Esophagus muscularis mucosa (tissue), 4 donors: Measurements from ENCODE around the gene NELFCD. TPM values are rescaled to one million over a fixed set of nuclear protein-coding genes. Genes with fewer than 3 reads are reported as not detected.
"Not testable (repeated sequence)": the region's sequence is repeated elsewhere in the genome, so short reads cannot be mapped to it uniquely, and the experiment has no call there.

Experiments used
- DNase-seq: peaks from one replicate; pipeline ENCODE4 v3.0.0-alpha.2; 2017; ENCODE audit errors: extremely low spot score
- H3K27ac ChIP-seq, 4 donors: fragments of 200-600 bp; sonication (generic); replicated peaks in 1 of 4; 1 replicate in 3 of 4; 2 replicates in 1 of 4; pipeline ENCODE4 v1.5.1; 2016 to 2019; ENCODE audit warnings: mild to moderate bottlenecking in 1 of 4
- H3K27me3 ChIP-seq, 4 donors: fragments of 200-600 bp; sonication (generic); one replicate each; pipeline versions ENCODE4 v1.5.1 to v1.6.0; 2016 to 2019
- H3K36me3 ChIP-seq, 4 donors: fragments of 200-600 bp; sonication (generic); one replicate each; pipeline ENCODE4 v1.5.1; 2016 to 2019
- H3K4me1 ChIP-seq, 4 donors: fragments of 200-600 bp; sonication (generic); one replicate each; pipeline ENCODE4 v1.5.1; 2016 to 2019
- H3K4me3 ChIP-seq, 4 donors: fragments of 200-600 bp; sonication (generic); 1 replicate in 2 of 4; 2 replicates in 2 of 4; pipeline ENCODE4 v1.5.1; 2016 to 2019; ENCODE audit warnings: mild to moderate bottlenecking in 4 of 4, moderate library complexity in 1 of 4
- H3K9me3 ChIP-seq, 4 donors: fragments of 200-600 bp; sonication (generic); 1 replicate in 3 of 4; 2 replicates in 1 of 4; pipeline ENCODE4 v1.5.1; 2016 to 2019
- CTCF ChIP-seq, 3 experiments: fragments of 200-600 bp in 2 of 3; fragments of 450-650 bp in 1 of 3; sonication (generic) in 2 of 3; IDR thresholded peaks; one replicate each; pipeline ENCODE4 v1.5.1; 2017 to 2019; ENCODE audit warnings: antibody characterized with exemption in 3 of 3, mild to moderate bottlenecking in 2 of 3, moderate library complexity in 1 of 3
- EP300 ChIP-seq: sonication (generic); formaldehyde crosslinking; IDR thresholded peaks from one replicate; pipeline ENCODE4 v1.6.1; 2017; ENCODE audit warnings: antibody characterized with exemption
- POLR2A ChIP-seq: fragments of 450-650 bp; IDR thresholded peaks from one replicate; pipeline ENCODE4 v1.6.1; 2017; ENCODE audit warnings: antibody characterized with exemption, moderate library complexity, mild to moderate bottlenecking, low read depth
- POLR2AphosphoS5 ChIP-seq, 2 donors: sonication (generic); formaldehyde crosslinking; IDR thresholded peaks; one replicate each; pipeline ENCODE4 v1.6.1; 2017; ENCODE audit warnings: antibody characterized with exemption in 2 of 2
- WGBS: methylation state at CpG from one replicate; pipeline ENCODE4 v1.1.5; 2018; 5-methylcytosine and 5-hydroxymethylcytosine counted together
- intact Hi-C: fragments of 100-400 bp; cut with DNase I; formaldehyde crosslinking; loops from one replicate; pipeline ENCODE4 v1.15.1; 2023
- total RNA-seq, 4 donors: library from RNA; depleted of rRNA; stranded (reverse); fragments of >200 nt; gene quantifications; one replicate each; pipeline versions ENCODE4 v1.1.0 to v1.2.1, GENCODE V29; 2016

NELFCD gene
- total RNA-seq, 4 donors from 2014 or later, result 30.5 to 41.5 (median 34.9) TPM

GRCh38 chr20:59040667-59041066 is 59.6 kb downstream of the NELFCD start:
- Histone ChIP-seq H3K9me3 (no peaks in the 10 kb centered on the region), H3K36me3 (peaks cover 19 to 36% (median 24%) of the 10 kb centered on the region in 4 donors), H3K27ac (no peak overlapping the region), H3K4me3 (no peak overlapping the region), H3K4me1 (peaks cover 32 to 41% (median 37%) of the 10 kb centered on the region in 4 donors), H3K27me3 (no peaks in the 10 kb centered on the region)
- whole genome bisulfite sequencing, result 87% methylated on average over 5 of the region's 5 CpGs
- no peak for TF ChIP-seq CTCF (IDR thresholded peaks at IDR 0.05)
- no peak for TF ChIP-seq POLR2A
- TF ChIP-seq EP300, result no peak
- no peak for TF ChIP-seq POLR2AphosphoS5 (IDR thresholded peaks at IDR 0.05)
- DNase-seq, result peak; percentile 37
- intact Hi-C loops, result loop anchor here (5.0 kb wide), 1 partner anchor 153 kb away; no protein-coding TSS in a partner anchor

GRCh38 chr20:59041487-59041886 is 60.4 kb downstream of the NELFCD start:
- H3K4me1 ChIP-seq, result peaks cover 32 to 41% (median 37%) of the 10 kb centered on the region in 4 donors
- intact Hi-C loops, result loop anchor here (5.0 kb wide), 1 partner anchor 154 kb away; no protein-coding TSS in a partner anchor
- DNase-seq, H3K9me3 ChIP-seq, H3K27me3 ChIP-seq: not testable (repeated sequence)
- peak overlapping the region in 3 of 4 donors; percentile 79 to 85 (median 81) for H3K27ac ChIP-seq
- peak overlapping the region; percentile 63 to 88 (median 78) for H3K4me3 ChIP-seq
- H3K36me3 ChIP-seq, result peaks cover 11 to 28% (median 16%) of the 10 kb centered on the region in 4 donors
- WGBS, result 88% methylated on average over 14 of the region's 16 CpGs

DNA sequence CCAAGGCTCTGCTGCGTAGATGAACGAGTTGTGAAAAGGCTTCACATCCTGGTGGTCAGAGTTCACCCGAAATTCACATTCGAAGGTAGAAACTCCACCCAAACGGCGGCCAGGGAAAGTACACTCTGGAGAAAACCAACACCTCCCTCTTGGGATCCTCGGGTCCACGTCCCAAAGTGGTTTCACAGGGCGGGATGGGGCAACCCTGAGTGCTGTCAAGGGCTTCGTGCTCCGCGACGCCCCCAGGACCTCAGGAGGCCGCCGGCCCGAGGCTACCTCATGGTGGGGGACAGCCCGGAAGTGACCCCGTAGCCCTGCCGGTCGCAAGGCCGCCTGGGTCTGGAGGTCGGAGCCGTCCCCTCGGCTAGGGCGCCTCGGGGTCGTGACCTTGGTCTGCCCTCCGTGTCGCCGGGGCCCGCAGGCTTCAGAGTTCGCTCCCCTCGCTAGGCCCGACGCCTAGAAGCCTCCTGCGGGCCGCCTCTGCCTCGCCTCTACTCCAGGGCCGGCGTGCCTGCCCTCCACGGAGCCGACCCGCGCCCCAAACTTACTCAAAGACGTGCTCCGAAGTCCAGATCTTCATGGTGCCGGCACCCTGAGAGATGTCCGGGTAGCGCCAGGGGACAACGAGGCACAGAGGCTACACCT is 61.2 kb downstream of the NELFCD start, which contains the start of gene PRELID3B:
Gene PRELID3B, minus strand, starts transcription at position 636 of the 645 bp plus-strand sequence. Its CDS starts 56 bp downstream, at position 580.
- Histone ChIP-seq H3K4me3 (peak within 1 kb of the TSS; percentile 63 to 88 (median 78)), H3K36me3 (peaks cover 4 to 20% (median 9%) of the 10 kb centered on the region in 4 donors), H3K27ac (peak within 1 kb of the TSS; percentile 78 to 85 (median 80)), H3K27me3 (no peaks in the 10 kb centered on the region), H3K4me1 (peaks cover 32 to 41% (median 37%) of the 10 kb centered on the region in 4 donors), H3K9me3 (no peaks in the 10 kb centered on the region)
- WGBS, result 9% methylated on average over 27 of the region's 50 CpGs
- intact Hi-C loops, result loop anchor here (5.0 kb wide), 1 partner anchor 155 kb away; no protein-coding TSS in a partner anchor
- TF ChIP-seq POLR2A, result peak; percentile 49
- TF ChIP-seq POLR2AphosphoS5 (IDR thresholded peaks at IDR 0.05), result peak in 1 of 2 donors; percentile 85
- TF ChIP-seq EP300, result no peak
- peak; percentile 87 for DNase-seq

GRCh38 chr20:59042796-59043631 is 62.0 kb downstream of the NELFCD start:
- H3K9me3 ChIP-seq, result no peaks in the 10 kb centered on the region
- DNase-seq, result peak; percentile 97
- intact Hi-C loops, result loop anchor here (5.0 kb wide), 1 partner anchor 156 kb away; no protein-coding TSS in a partner anchor
- peak overlapping the region; percentile 78 to 85 (median 80) for H3K27ac ChIP-seq
- H3K4me3 ChIP-seq, result peak overlapping the region; percentile 63 to 88 (median 78)
- TF ChIP-seq CTCF (IDR thresholded peaks at IDR 0.05), result peak in 2 of 3 experiments; percentile 6 to 21
- TF ChIP-seq POLR2A, result no peak
- no peak for TF ChIP-seq EP300
- TF ChIP-seq POLR2AphosphoS5 (IDR thresholded peaks at IDR 0.05), result peak; percentile 66 to 74
- 52% methylated on average over 24 of the region's 66 CpGs for WGBS
- H3K4me1 ChIP-seq, result peaks cover 32 to 41% (median 37%) of the 10 kb centered on the region in 4 donors
- peaks cover 0 to 12% (median 2%) of the 10 kb centered on the region in 4 donors for H3K36me3 ChIP-seq
- no peaks in the 10 kb centered on the region for H3K27me3 ChIP-seq

GRCh38 chr20:59043698-59044097 is 62.6 kb downstream of the NELFCD start:
- H3K27ac ChIP-seq, result peak overlapping the region; percentile 78 to 85 (median 80)
- intact Hi-C loops, result loop anchor here (5.0 kb wide), 1 partner anchor 156 kb away; no protein-coding TSS in a partner anchor
- 89% methylated on average over 3 of the region's 3 CpGs for WGBS

More at GRCh38 chr20:59043698-59044097, 62.6 kb downstream of the NELFCD start:
- no peak for TF ChIP-seq POLR2AphosphoS5 (IDR thresholded peaks at IDR 0.05)
- no peak for TF ChIP-seq EP300
- TF ChIP-seq CTCF (IDR thresholded peaks at IDR 0.05), result no peak
- TF ChIP-seq POLR2A, result no peak
- Histone ChIP-seq H3K27me3 (no peaks in the 10 kb centered on the region), H3K4me3 (no peak overlapping the region), H3K36me3 (peaks cover 0 to 9% (median 0%) of the 10 kb centered on the region in 4 donors), H3K4me1 (peaks cover 32 to 41% (median 37%) of the 10 kb centered on the region in 4 donors), H3K9me3 (no peaks in the 10 kb centered on the region)
- peak; percentile 87 for DNase-seq
